Liver (tissue), 3 donors: ENCODE data around the gene PNKP.

Experiments used
- EGR1 ChIP-seq, 2 donors: IDR thresholded peaks; 2 replicates each; pipeline ENCODE4 v1.6.1; 2016 to 2018; ENCODE audit warnings: antibody characterized with exemption in 2 of 2, low read depth in 2 of 2
- TF ChIP-seq, protein P1 (sequence below): IDR thresholded peaks from 2 replicates; pipeline ENCODE4 v1.6.1; 2016; ENCODE audit warnings: antibody characterized with exemption, mild to moderate bottlenecking
- TF ChIP-seq, protein P2 (sequence below): fragments of 150-350 bp; IDR thresholded peaks from 2 replicates; pipeline ENCODE4 v1.5.1; 2017; ENCODE audit warnings: improper control_type of control experiment, low read depth, low read length; ENCODE audit not compliant: missing input control
- donor health status: healthy.
- donor health status: healthy.

DNA sequence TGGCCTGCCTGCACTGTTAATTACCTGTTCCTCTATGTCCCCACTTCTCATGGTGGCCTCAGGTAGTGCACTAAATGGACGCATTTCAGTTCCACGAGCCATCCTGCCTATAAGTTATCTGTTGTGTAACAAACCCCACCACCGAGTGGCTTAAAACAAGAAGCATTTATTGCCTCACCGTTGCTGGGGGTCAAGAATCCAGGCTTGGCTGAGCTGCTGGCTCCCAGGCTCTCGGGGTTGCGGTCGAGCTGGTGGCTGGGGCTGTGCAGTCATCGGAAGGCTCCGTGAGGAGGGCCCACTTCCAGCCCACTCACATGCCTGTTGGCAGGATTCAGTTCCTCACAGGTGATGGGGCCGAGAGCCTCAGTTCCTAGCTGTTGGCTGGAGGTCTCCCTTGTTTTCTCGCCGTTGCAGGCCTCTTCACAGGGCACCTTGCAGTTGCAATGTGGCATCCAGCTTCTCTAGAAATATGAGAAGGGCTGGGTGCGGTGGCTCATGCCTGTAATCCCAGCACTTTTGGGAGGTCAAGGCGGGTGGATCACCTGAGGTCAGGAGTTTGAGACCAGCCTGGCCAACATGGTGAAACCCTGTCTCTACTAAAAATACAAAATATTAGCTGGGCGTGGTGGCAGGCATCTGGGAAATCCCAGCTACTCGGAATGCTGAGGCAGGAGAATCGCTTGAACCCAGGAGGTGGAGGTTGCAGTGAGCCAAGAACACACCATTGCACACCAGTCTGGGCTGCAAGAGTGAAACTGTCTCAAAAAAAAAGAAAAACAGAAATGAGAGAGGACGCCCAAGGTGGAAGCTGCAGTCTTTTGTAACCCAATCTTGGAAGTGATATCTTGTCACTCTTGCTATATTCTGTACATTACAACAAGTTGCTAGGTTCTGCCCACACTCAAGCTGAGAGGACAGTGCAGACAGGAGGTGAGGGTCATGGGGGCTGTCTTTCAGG is 23.0 kb downstream of the PNKP start:
- TF ChIP-seq, protein P1, sequence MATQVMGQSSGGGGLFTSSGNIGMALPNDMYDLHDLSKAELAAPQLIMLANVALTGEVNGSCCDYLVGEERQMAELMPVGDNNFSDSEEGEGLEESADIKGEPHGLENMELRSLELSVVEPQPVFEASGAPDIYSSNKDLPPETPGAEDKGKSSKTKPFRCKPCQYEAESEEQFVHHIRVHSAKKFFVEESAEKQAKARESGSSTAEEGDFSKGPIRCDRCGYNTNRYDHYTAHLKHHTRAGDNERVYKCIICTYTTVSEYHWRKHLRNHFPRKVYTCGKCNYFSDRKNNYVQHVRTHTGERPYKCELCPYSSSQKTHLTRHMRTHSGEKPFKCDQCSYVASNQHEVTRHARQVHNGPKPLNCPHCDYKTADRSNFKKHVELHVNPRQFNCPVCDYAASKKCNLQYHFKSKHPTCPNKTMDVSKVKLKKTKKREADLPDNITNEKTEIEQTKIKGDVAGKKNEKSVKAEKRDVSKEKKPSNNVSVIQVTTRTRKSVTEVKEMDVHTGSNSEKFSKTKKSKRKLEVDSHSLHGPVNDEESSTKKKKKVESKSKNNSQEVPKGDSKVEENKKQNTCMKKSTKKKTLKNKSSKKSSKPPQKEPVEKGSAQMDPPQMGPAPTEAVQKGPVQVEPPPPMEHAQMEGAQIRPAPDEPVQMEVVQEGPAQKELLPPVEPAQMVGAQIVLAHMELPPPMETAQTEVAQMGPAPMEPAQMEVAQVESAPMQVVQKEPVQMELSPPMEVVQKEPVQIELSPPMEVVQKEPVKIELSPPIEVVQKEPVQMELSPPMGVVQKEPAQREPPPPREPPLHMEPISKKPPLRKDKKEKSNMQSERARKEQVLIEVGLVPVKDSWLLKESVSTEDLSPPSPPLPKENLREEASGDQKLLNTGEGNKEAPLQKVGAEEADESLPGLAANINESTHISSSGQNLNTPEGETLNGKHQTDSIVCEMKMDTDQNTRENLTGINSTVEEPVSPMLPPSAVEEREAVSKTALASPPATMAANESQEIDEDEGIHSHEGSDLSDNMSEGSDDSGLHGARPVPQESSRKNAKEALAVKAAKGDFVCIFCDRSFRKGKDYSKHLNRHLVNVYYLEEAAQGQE: no peak
- TF ChIP-seq, protein P2, sequence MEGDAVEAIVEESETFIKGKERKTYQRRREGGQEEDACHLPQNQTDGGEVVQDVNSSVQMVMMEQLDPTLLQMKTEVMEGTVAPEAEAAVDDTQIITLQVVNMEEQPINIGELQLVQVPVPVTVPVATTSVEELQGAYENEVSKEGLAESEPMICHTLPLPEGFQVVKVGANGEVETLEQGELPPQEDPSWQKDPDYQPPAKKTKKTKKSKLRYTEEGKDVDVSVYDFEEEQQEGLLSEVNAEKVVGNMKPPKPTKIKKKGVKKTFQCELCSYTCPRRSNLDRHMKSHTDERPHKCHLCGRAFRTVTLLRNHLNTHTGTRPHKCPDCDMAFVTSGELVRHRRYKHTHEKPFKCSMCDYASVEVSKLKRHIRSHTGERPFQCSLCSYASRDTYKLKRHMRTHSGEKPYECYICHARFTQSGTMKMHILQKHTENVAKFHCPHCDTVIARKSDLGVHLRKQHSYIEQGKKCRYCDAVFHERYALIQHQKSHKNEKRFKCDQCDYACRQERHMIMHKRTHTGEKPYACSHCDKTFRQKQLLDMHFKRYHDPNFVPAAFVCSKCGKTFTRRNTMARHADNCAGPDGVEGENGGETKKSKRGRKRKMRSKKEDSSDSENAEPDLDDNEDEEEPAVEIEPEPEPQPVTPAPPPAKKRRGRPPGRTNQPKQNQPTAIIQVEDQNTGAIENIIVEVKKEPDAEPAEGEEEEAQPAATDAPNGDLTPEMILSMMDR: no peak
- no peak for TF ChIP-seq EGR1 (IDR thresholded peaks at IDR 0.05; ENCODE audit: low read depth in 2 of 2)
